GM21447 (cell line): ENCODE results near the gene SMIM41.
"Not testable (repeated sequence)": the region's sequence is repeated elsewhere in the genome, so short reads cannot be mapped to it uniquely, and the experiment has no call there.

Source experiments
- ATAC-seq: cut with Tn5 transposase; IDR thresholded peaks from one replicate; pipeline ENCODE4 v1.9.1; 2021; ENCODE audit not compliant: unreplicated experiment

Gene SMIM41

GRCh38 chr12:52083638-52083996, 4.1 kb downstream of the SMIM41 start:
- ATAC-seq = no peak

DNA sequence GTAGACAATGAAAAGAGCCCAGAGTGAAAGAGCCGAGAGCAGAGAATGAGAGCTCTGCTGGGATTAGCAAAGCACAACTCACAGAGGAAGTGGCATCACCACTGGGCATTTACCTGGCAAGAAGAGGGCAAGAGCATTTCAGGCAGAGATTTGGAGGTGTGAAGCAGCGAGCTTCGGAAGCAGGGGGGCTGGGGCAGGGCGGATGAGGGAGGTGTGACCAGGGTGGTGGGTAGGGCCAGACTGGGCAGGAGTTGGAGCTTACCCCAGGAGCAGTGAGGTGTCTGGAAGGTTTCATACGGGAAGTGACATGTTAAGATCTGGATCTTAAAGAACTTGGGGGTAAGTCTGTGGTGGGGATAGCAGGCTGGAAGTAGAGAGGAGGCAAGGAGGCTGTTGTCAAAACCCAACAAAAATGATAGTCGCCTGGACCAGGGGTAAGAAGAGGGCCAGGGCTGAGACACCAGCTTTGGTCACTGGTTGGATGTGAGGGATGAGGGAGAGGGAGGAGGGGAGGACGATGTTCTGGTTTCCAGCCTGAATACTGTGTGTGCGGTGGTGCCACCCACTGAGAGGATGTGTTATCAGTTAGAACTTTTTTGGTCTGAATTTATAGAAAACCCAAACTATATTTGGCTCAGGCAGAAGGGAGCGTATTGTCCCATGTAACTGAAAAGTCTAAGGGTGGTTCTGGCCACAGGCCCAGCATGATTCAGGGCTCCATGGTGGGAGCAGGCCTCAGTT, 5.2 kb downstream of the SMIM41 start:
- no peak for ATAC-seq

GRCh38 chr12:52085682-52086180, 6.2 kb downstream of the SMIM41 start:
- ATAC-seq = no peak

DNA sequence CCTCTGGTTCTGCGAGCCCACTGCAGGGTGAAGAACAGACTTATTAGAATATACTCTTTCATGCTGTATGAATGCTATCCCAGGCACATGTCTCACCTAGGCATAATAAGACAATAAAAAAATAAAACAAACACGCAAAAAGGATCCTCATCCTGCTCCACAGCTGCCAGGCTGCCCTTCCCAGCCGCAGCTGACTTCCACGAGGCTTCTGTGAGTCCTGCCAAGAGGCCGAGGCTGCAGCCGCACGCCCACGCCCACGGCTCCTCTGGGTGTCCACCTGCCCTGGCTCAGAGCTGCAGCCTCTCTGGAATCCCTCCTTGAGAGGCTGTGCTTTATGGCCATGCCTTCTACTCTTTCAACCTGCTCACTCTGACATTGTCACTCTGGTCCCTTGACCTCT, 6.9 kb downstream of the SMIM41 start:
- ATAC-seq = no peak

DNA sequence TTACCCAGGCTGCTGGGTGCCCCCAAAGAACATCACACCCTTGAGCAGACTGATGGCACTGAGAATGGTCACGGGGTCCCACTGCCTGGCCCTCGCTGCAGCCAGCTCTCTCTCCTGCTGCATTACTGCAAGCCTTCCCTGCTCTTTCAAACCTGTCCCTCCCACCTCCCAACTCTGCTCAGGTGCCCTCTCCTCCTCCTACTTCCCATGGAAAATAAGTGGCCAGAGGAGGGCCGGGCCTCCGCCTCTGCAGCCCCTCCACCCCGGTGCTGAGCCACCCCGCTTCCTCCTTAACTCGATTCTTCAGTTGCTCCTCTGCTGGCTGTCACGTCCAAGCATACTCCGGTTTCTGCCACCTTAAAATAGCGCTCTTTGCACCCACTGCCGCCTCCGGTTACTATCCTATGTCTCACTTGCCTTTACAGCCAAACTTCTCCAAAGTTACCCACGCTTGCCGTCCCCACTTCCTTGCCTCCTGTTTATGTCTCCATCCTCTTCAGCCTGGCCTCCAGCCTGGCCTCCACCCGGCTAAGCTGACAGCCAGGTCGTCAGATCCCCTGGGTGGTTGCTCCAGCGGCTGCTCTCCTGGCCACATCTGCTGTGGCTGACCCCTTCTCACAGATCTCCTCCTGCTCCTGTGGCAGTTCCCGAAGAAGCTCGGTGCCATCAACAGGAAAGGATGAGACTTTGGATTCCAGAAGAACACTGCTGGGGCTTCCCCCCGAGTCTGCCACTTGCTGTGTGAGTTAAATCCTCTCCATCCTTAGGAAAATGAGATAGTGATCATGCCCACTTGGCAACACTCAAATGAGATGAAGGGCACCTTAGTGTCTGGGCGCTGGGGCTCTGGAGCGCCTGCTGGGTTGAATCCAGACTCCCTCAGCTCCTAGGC, 7.7 kb downstream of the SMIM41 start:
- no peak for ATAC-seq

DNA sequence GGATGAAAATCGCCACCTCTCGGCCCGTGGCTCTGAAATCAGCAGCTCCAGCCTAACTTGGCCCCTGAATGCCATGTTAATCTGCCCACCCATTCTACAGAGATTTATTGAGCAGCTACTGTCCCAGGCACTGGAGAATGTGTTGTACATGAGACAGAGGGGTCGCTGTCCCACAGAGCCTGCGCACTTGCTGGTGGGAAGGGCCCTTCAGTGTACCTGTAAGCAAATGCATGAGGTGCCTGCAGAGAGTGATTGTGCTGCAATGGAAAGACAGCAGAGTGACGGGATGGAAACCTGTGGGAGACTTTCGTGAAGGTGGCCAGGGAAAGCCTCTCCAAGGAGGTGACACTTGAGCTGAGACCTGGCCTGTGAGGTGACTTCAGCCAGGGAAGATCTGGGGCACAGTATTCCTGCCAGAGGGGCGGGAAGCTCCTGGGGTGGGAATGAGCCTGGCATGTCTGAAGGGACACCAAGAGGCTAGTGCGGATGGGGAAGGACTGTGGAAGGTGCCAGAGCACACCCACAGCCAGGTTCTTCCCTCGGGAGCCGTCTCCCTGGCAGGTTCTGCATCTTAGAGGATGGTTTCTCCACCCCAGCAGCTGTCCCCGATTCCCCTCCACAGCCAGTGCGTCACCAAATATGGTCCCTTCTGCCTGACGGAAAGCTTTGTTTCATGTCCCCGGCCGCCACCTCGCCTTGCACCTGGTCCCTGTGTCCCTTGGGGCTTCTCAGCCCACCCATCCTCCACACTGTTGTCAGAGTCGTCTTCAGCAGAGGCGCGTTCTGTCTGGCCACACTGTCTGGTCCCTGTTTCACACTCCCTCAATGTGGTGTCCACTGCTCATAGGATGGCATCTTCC, 8.7 kb downstream of the SMIM41 start:
- peak; percentile 83 for ATAC-seq

GRCh38 chr12:52089491-52089890, 10.0 kb downstream of the SMIM41 start:
- no peak for ATAC-seq

GRCh38 chr12:52090291-52090690, 10.8 kb downstream of the SMIM41 start:
- no peak for ATAC-seq

GRCh38 chr12:52091061-52091460, 11.6 kb downstream of the SMIM41 start:
- no peak for ATAC-seq

GRCh38 chr12:52091869-52092268, 12.4 kb downstream of the SMIM41 start:
- no peak for ATAC-seq

DNA sequence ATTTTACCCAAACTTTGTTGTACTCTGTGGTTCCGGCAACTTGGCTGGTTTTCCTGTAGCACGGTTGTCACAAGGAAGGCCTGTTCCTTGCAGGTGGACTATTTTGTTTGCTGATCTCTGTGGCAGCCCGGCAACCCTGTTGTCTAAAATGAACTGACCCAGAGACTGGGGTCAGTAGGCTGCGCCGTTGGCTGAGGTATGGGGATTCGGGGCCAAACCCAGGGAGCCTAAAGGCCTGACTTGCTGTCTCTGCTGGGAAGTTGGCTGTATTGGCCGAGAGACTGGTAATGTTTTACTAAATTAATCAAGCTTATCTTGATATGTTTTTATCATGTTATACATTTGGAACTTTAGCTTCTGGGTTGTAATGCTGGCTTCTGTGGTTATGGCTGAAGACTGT, 13.8 kb downstream of the SMIM41 start:
- ATAC-seq = no peak

- no peak for ATAC-seq
Measured at GRCh38 chr12:52096332-52097044, 17.0 kb downstream of the SMIM41 start.

GRCh38 chr12:52097045-52097666, 17.7 kb downstream of the SMIM41 start:
- ATAC-seq = no peak

GRCh38 chr12:52104431-52105089, 25.1 kb downstream of the SMIM41 start:
- not testable (repeated sequence) for ATAC-seq

DNA sequence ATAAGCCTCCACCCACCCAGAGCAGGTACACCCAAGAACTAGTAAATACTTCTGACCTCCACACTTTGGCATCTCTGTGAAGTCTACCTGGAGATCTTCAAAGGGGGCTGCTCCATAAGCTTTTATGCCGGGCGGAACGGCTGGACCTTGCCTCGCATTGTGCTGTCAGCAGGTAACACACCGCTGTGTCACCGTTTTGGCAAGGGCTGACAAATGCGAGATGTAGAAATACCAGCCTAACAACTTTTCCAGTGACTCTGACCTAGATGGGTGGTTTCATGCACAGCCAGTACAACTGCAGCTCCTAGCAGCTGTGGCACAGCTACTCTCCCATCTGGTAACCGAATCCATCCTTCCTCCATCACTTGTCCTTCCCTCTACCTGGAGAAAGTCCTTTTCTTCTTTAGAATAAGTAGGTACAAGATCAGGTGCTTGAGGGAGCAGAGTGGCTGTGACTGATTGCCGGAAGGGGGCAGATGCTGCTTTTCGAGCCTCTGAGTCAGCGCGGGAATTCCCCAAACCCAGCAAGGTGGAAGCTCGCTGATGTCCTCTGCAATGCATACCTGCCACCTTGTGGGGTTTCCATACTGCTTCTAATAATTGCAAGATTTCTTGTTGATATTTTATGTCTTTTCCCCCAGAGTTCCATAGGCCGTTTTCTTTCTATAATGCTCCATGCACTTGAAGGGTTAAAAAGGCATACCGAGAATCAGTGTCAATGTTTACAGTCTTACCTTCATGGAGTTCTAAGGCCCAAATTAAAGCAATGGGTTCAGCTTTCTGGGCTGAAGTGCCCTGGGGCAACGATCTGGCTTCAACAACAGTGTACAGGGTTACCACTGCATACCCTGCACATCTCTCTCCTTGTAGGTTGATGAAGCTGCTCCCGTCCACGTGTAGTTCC, 37.0 kb downstream of the SMIM41 start:
- ATAC-seq = not testable (repeated sequence)

- ATAC-seq = peak; percentile 26
Measured at GRCh38 chr12:52117806-52118475, 38.4 kb downstream of the SMIM41 start.

DNA sequence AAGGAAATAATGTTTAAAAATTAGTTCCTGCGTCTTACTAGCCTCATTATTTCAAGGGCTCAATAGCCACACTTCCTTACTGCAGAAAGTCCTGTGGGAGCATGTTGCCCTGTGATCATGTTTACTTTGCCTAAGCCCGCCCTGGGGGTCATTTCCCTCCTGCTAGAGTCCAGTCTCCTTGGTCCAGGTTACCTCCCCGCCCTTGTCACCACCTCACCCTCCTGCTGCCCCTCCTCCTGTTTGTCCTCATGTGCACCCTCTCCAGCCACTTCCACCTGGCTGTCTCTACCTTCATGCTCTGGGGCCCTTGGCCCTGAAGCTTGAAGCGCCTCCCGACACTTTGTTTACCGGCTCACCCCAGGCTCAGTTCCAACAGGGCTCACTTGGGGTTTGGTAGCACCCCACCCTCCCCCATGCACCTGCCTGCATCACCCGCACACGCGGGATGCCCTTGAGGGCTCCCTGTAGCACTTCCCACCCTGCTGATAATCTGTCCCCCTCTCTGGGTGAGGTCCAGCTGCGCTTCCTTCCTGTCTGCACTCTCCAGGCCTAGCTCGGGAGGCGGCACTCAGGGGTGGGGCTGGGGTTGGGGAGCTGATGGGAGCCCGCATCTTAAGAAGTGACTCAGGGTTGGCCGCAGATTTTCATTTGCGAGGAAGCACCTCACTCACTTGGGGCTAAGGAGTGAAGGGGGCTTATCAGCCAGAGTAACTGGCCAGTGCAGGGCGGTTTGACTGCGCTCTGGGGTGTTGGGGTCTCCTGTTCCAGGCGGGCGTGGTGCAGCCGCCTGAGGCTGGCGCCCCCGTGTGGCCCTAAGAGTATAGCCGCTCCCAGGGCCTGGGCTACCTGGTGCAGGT, 40.1 kb downstream of the SMIM41 start:
- ATAC-seq = no peak
